ENCODE data around the gene USP40. TPM values are rescaled to one million over a fixed set of nuclear protein-coding genes. Genes with fewer than 3 reads are reported as not detected.
"Not testable (repeated sequence)": the region's sequence is repeated elsewhere in the genome, so short reads cannot be mapped to it uniquely, and the experiment has no call there.

Gene USP40
- total and polyA plus RNA-seq, 2 experiments from 2014 or later: 5.7 to 11.7 TPM

DNA sequence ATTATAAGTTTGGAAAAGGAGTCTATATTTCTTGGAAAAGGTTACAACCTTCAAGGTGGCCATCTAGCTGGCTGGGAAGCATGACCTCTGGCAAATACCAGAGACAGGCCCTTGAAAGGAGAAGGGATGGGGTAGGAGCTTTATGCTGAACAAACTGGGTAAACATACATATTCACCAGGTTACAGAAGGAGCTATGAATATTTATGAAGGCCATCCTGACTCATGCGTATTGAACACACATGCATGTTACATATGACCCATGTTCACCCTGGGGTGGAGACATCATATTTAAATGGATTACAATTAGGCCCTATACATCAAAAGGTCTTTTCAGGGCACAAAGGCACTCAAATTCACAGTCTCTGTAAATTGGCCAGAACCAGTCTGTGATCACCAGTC lies 26.1 kb upstream of the USP40 start:
- H3K4me1 ChIP-seq (ENCODE audit: insufficient read depth); H2AFZ ChIP-seq; ATAC-seq; H4K20me1 ChIP-seq (replicated peaks; ENCODE audit: insufficient read depth); H3K4me3 ChIP-seq; H3K4me3 Mint-ChIP-seq; H3K79me2 ChIP-seq (replicated peaks; ENCODE audit: insufficient read depth); H3K27me3 Mint-ChIP-seq (ENCODE audit: insufficient read depth, low read depth, poor library complexity); H3K4me2 ChIP-seq; H3K4me1 Mint-ChIP-seq; H3F3A ChIP-seq (replicated peaks; ENCODE audit: low read depth); DNase-seq (ENCODE audit: low spot score); H3K9me2 ChIP-seq (ENCODE audit: insufficient read depth); H3K27me3 ChIP-seq (ENCODE audit: insufficient read depth); H3K36me3 Mint-ChIP-seq (ENCODE audit: low read depth); H3K27ac ChIP-seq (ENCODE audit: low read depth); H3K27ac Mint-ChIP-seq; H3K36me3 ChIP-seq (ENCODE audit: insufficient read depth): not testable (repeated sequence)
- H3K9me3 Mint-ChIP-seq: peaks cover 12% of the 10 kb centered on the region

DNA sequence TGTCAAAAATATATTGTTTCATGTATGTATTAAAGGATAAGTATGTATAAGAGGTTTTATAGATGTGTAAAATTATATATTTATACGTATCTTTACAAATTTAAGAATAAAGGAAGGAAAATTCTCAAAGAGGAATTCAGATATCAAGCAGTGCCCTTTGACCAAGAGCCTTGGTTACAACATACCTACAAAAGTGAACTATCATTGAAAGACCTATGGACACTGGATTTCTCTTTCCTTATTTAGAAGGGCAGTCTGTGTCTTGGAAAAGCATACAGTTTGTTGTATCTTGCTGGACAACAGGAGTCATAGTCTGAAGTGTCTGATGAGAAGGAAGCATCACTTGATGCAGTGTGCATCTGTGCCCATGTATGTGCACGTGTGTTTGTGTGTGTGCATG lies 21.8 kb upstream of the USP40 start:
- Histone ChIP-seq H3K4me3 (no peak overlapping the region), H2AFZ (no peak overlapping the region), H3K4me1 (ENCODE audit: insufficient read depth) (no peaks in the 10 kb centered on the region), H3K9me2 (ENCODE audit: insufficient read depth) (peaks cover 5% of the 10 kb centered on the region), H3K4me2 (no peak overlapping the region), H3K27me3 (ENCODE audit: insufficient read depth) (no peaks in the 10 kb centered on the region), H3K79me2 (replicated peaks; ENCODE audit: insufficient read depth) (no peaks in the 10 kb centered on the region), H3K36me3 (ENCODE audit: insufficient read depth) (no peaks in the 10 kb centered on the region), H3K27ac (ENCODE audit: low read depth) (no peak overlapping the region), H4K20me1 (replicated peaks; ENCODE audit: insufficient read depth) (no peaks in the 10 kb centered on the region), H3F3A (replicated peaks; ENCODE audit: low read depth) (no peaks in the 10 kb centered on the region)
- no peak overlapping the region for H3K4me3 Mint-ChIP-seq
- H3K9me3 Mint-ChIP-seq: peaks cover 11% of the 10 kb centered on the region; the same call in 1 of the 3 replicates
- peaks cover 4% of the 10 kb centered on the region; the same call in 1 of the 3 replicates for H3K36me3 Mint-ChIP-seq (ENCODE audit: low read depth)
- peaks cover 7% of the 10 kb centered on the region for H3K4me1 Mint-ChIP-seq
- no peak for DNase-seq (ENCODE audit: low spot score)
- no peak for ATAC-seq
- H3K27ac Mint-ChIP-seq: no peak overlapping the region
- peaks cover 2% of the 10 kb centered on the region for H3K27me3 Mint-ChIP-seq (ENCODE audit: insufficient read depth, low read depth, poor library complexity)
- TF ChIP-seq ZNF462 (CRISPR knock-in tag; IDR thresholded peaks at IDR 0.05): no peak
- no peak for TF ChIP-seq JUNB (IDR thresholded peaks at IDR 0.05; ENCODE audit: unreplicated experiment)
- TF ChIP-seq EZH2 (IDR thresholded peaks at IDR 0.05; ENCODE audit: low read depth, unreplicated experiment): no peak
- no peak for TF ChIP-seq REST (IDR thresholded peaks at IDR 0.05; ENCODE audit: unreplicated experiment)
- no peak for TF ChIP-seq STAT1 (IDR thresholded peaks at IDR 0.05; ENCODE audit: unreplicated experiment)
- no peak for TF ChIP-seq CREB1 (CRISPR knock-in tag; IDR thresholded peaks at IDR 0.05; ENCODE audit: low read depth)
- no peak for TF ChIP-seq ETS1 (IDR thresholded peaks at IDR 0.05)
- no peak for TF ChIP-seq ZNF114 (CRISPR knock-in tag; IDR thresholded peaks at IDR 0.05)
- no peak for TF ChIP-seq NANOG (IDR thresholded peaks at IDR 0.05; ENCODE audit: borderline replicate concordance)
- TF ChIP-seq, protein P1, sequence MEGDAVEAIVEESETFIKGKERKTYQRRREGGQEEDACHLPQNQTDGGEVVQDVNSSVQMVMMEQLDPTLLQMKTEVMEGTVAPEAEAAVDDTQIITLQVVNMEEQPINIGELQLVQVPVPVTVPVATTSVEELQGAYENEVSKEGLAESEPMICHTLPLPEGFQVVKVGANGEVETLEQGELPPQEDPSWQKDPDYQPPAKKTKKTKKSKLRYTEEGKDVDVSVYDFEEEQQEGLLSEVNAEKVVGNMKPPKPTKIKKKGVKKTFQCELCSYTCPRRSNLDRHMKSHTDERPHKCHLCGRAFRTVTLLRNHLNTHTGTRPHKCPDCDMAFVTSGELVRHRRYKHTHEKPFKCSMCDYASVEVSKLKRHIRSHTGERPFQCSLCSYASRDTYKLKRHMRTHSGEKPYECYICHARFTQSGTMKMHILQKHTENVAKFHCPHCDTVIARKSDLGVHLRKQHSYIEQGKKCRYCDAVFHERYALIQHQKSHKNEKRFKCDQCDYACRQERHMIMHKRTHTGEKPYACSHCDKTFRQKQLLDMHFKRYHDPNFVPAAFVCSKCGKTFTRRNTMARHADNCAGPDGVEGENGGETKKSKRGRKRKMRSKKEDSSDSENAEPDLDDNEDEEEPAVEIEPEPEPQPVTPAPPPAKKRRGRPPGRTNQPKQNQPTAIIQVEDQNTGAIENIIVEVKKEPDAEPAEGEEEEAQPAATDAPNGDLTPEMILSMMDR (conservative IDR thresholded peaks at IDR 0.05; ENCODE audit: low read depth in 2 of 2): no peak

All from GM23338 (cell line).